ENCODE data around the gene DCANP1.

DNA sequence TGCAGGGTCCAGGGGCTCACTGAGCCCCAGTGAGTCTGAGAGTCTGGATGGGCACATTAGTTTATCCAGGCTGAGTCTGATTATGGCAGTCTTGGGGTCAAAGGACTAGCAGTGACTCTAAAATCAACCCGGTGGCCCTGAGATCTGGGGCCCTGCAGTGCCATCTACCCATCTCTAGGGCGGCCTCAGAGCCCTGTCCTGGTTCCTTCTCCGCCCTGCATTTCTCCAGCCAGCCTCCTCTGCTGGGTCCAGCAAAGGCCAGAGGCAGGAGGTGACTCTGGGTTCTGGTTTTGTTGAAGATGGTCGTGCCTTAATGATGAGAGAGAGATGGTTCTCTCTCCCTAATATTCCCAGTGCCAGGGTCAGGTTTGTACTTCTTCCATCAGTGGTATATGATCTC lies 15.0 kb downstream of the DCANP1 start:
- TF ChIP-seq, protein P1, sequence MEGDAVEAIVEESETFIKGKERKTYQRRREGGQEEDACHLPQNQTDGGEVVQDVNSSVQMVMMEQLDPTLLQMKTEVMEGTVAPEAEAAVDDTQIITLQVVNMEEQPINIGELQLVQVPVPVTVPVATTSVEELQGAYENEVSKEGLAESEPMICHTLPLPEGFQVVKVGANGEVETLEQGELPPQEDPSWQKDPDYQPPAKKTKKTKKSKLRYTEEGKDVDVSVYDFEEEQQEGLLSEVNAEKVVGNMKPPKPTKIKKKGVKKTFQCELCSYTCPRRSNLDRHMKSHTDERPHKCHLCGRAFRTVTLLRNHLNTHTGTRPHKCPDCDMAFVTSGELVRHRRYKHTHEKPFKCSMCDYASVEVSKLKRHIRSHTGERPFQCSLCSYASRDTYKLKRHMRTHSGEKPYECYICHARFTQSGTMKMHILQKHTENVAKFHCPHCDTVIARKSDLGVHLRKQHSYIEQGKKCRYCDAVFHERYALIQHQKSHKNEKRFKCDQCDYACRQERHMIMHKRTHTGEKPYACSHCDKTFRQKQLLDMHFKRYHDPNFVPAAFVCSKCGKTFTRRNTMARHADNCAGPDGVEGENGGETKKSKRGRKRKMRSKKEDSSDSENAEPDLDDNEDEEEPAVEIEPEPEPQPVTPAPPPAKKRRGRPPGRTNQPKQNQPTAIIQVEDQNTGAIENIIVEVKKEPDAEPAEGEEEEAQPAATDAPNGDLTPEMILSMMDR (conservative IDR thresholded peaks at IDR 0.05; ENCODE audit: low read length): no peak
- no peak for TF ChIP-seq EZH2phosphoT487 (IDR thresholded peaks at IDR 0.05; ENCODE audit: borderline replicate concordance, low read depth, low read length)
